ENCODE data around the gene ZNF385A.
A peak's percentile ranks its signal among the peaks of the same experiment; 100 is the strongest.

ZNF385A gene

GRCh38 chr12:54368709-54369596 is 15.6 kb downstream of the ZNF385A start:
- no peaks in the 10 kb centered on the region for H3K79me2 ChIP-seq (ENCODE audit: insufficient read depth, low read length)
- peak overlapping the region; percentile 81 for H2AFZ ChIP-seq (ENCODE audit: low read length)
- no peaks in the 10 kb centered on the region for H3K9me3 ChIP-seq (ENCODE audit: insufficient read depth, low read depth, low read length)
- no peaks in the 10 kb centered on the region for H3K27me3 ChIP-seq (ENCODE audit: insufficient read depth, low read length, poor library complexity, severe bottlenecking)
- no peaks in the 10 kb centered on the region for H3F3A ChIP-seq (ENCODE audit: low read depth)
- H3K4me1 ChIP-seq (ENCODE audit: insufficient read depth, low read length, poor library complexity, severe bottlenecking): peaks cover 24% of the 10 kb centered on the region
- H3K9me2 ChIP-seq (replicated peaks; ENCODE audit: low read depth, low read length): no peaks in the 10 kb centered on the region
- H3K4me3 ChIP-seq (ENCODE audit: low read length, poor library complexity, severe bottlenecking): peak overlapping the region; percentile 39
- H3K36me3 ChIP-seq (ENCODE audit: insufficient read depth, low read length): no peaks in the 10 kb centered on the region
- peak overlapping the region; percentile 63 for H3K4me2 ChIP-seq (ENCODE audit: low read depth, low read length, poor library complexity, severe bottlenecking)
- peak overlapping the region; percentile 50 for H3K9ac ChIP-seq (ENCODE audit: low read depth, low read length, poor library complexity, severe bottlenecking)
- TF ChIP-seq CTCF (conservative IDR thresholded peaks at IDR 0.05; ENCODE audit: low read length) (peak; percentile 90), EZH2phosphoT487 (IDR thresholded peaks at IDR 0.05; ENCODE audit: borderline replicate concordance) (no peak)
- H4K20me1 ChIP-seq (ENCODE audit: insufficient read depth, low read length, poor library complexity, severe bottlenecking): no peaks in the 10 kb centered on the region

- Histone ChIP-seq H3K4me1 (ENCODE audit: insufficient read depth, low read length, poor library complexity, severe bottlenecking) (peaks cover 24% of the 10 kb centered on the region), H3K4me3 (ENCODE audit: low read length, poor library complexity, severe bottlenecking) (peak overlapping the region; percentile 39), H3F3A (ENCODE audit: low read depth) (no peaks in the 10 kb centered on the region), H2AFZ (ENCODE audit: low read length) (peak overlapping the region; percentile 81), H3K79me2 (ENCODE audit: insufficient read depth, low read length) (no peaks in the 10 kb centered on the region), H3K27me3 (ENCODE audit: insufficient read depth, low read length, poor library complexity, severe bottlenecking) (no peaks in the 10 kb centered on the region), H3K9me3 (ENCODE audit: insufficient read depth, low read depth, low read length) (no peaks in the 10 kb centered on the region), H4K20me1 (ENCODE audit: insufficient read depth, low read length, poor library complexity, severe bottlenecking) (no peaks in the 10 kb centered on the region), H3K9ac (ENCODE audit: low read depth, low read length, poor library complexity, severe bottlenecking) (peak overlapping the region; percentile 50), H3K36me3 (ENCODE audit: insufficient read depth, low read length) (no peaks in the 10 kb centered on the region), H3K4me2 (ENCODE audit: low read depth, low read length, poor library complexity, severe bottlenecking) (peak overlapping the region; percentile 63), H3K9me2 (replicated peaks; ENCODE audit: low read depth, low read length) (no peaks in the 10 kb centered on the region)
- no peak for TF ChIP-seq EZH2phosphoT487 (IDR thresholded peaks at IDR 0.05; ENCODE audit: borderline replicate concordance)
- no peak for TF ChIP-seq CTCF (conservative IDR thresholded peaks at IDR 0.05; ENCODE audit: low read length)
These were observed 16.4 kb downstream of the ZNF385A start for GRCh38 chr12:54368025-54368708.

- Histone ChIP-seq H3K9ac (ENCODE audit: low read depth, low read length, poor library complexity, severe bottlenecking) (no peak within 1 kb of the TSS), H3K4me2 (ENCODE audit: low read depth, low read length, poor library complexity, severe bottlenecking) (no peak within 1 kb of the TSS), H3K79me2 (ENCODE audit: insufficient read depth, low read length) (no peaks in the 10 kb centered on the region), H3K9me2 (replicated peaks; ENCODE audit: low read depth, low read length) (no peaks in the 10 kb centered on the region), H4K20me1 (ENCODE audit: insufficient read depth, low read length, poor library complexity, severe bottlenecking) (no peaks in the 10 kb centered on the region), H3K36me3 (ENCODE audit: insufficient read depth, low read length) (no peaks in the 10 kb centered on the region), H3K27me3 (ENCODE audit: insufficient read depth, low read length, poor library complexity, severe bottlenecking) (no peaks in the 10 kb centered on the region), H2AFZ (ENCODE audit: low read length) (no peak within 1 kb of the TSS), H3F3A (ENCODE audit: low read depth) (0 out of 2 replicates have a peak, but pooled peaks cover 2% of the 10 kb centered on the region), H3K4me1 (ENCODE audit: insufficient read depth, low read length, poor library complexity, severe bottlenecking) (peaks cover 20% of the 10 kb centered on the region), H3K4me3 (ENCODE audit: low read length, poor library complexity, severe bottlenecking) (no peak within 1 kb of the TSS), H3K9me3 (ENCODE audit: insufficient read depth, low read depth, low read length) (no peaks in the 10 kb centered on the region)
- TF ChIP-seq CTCF (conservative IDR thresholded peaks at IDR 0.05; ENCODE audit: low read length) (no peak), EZH2phosphoT487 (IDR thresholded peaks at IDR 0.05; ENCODE audit: borderline replicate concordance) (no peak)
These were observed 20.1 kb downstream of the ZNF385A start, which contains the start of gene GPR84 for GRCh38 chr12:54364413-54364812. Gene GPR84 (minus strand): TSS chr12:54364486. CDS start chr12:54363851, 635 bp downstream.

Measured in Loucy (cell line).